Measurements from ENCODE around the gene TOP2B.

Gene TOP2B

GRCh38 chr3:25621087-25621486 lies 43.6 kb downstream of the TOP2B start:
- DNase-seq (ENCODE audit: low read depth in 2 of 3, low spot score in 2 of 3) = no peak

GRCh38 chr3:25620493-25620892 lies 44.2 kb downstream of the TOP2B start:
- DNase-seq (ENCODE audit: low read depth in 2 of 3, low spot score in 2 of 3) = no peak

DNA sequence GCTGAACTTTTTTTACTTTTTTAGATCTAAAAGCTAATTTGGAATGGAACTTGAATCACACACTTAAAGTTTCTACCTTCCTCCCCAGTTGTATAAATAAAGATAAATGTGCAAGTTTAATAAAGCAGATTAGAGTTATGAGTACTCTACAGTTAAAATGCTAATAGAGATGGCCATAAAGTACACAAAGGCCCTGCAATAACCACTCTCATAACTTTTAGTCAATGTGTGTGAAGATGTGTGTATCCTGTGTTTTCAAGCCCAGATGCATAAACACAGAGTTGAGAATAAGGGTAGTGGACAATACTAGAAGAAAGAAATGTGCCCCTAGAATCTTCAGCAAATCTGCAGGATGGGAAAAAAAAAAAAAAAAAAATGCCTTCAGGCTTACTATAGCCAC lies 45.3 kb downstream of the TOP2B start:
- no peak for DNase-seq (ENCODE audit: low read depth in 2 of 3, low spot score in 2 of 3)

- DNase-seq (ENCODE audit: low read depth in 2 of 3, low spot score in 2 of 3) = no peak
These were observed 46.7 kb downstream of the TOP2B start for GRCh38 chr3:25618028-25618427.

GRCh38 chr3:25611193-25611592 lies 53.5 kb downstream of the TOP2B start:
- DNase-seq (ENCODE audit: low read depth in 2 of 3, low spot score in 2 of 3) = no peak

- DNase-seq (ENCODE audit: low read depth in 2 of 3, low spot score in 2 of 3) = no peak
These were observed 53.9 kb downstream of the TOP2B start for GRCh38 chr3:25610779-25611178.

- no peak for DNase-seq (ENCODE audit: low read depth in 2 of 3, low spot score in 2 of 3)
These were observed 54.5 kb downstream of the TOP2B start for GRCh38 chr3:25610167-25610566.

GRCh38 chr3:25604107-25604805 lies 60.5 kb downstream of the TOP2B start:
- no peak for DNase-seq (ENCODE audit: low read depth in 2 of 3, low spot score in 2 of 3)

GRCh38 chr3:25603703-25604102 lies 61.0 kb downstream of the TOP2B start:
- DNase-seq (ENCODE audit: low read depth in 2 of 3, low spot score in 2 of 3) = no peak

GRCh38 chr3:25597535-25598101 lies 67.1 kb downstream of the TOP2B start:
- DNase-seq (ENCODE audit: low read depth in 2 of 3, low spot score in 2 of 3) = no peak

DNA sequence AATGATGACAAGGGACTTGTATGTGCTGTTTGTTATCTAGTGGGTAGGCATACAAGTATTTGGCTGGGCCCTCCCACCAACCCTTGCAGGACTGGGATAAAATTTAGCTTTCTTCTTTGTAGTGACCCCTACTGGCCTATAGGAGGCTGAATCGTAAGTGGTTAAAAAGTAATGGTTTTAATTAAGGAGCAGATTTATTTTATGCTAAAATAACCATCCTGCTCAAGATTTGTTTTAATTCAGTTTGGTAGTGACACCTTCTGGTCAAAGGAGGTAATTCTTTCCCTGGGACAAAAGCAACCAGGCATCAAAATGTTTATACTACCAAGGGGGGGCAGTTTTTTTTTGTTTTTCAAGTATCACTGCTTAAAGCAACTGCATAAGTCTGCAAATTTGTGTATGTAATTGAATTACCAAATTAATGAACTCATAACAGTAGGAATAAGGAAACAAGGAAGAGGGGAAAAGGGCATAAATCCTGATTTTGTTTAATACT lies 70.7 kb downstream of the TOP2B start:
- no peak for DNase-seq (ENCODE audit: low read depth in 2 of 3, low spot score in 2 of 3)

DNA sequence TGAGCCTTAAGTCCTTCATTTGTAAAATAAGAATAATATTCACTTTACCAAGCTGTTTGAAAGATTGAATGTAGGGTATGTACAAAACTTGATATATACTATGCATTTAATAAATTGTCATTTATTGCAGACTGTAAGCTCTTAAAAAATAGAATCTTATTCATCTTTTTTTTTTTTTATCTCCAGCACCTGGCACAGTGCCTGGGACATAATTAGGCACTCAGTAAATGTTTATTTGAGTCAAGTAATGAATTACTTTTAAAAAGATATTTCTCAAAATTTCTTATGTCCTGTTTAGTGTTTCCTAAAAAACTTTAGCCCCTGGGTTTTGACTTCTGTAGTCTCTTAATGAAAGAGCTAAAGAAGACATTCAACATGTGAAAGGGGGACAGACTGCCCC lies 71.7 kb downstream of the TOP2B start:
- DNase-seq (ENCODE audit: low read depth in 2 of 3, low spot score in 2 of 3) = no peak

DNA sequence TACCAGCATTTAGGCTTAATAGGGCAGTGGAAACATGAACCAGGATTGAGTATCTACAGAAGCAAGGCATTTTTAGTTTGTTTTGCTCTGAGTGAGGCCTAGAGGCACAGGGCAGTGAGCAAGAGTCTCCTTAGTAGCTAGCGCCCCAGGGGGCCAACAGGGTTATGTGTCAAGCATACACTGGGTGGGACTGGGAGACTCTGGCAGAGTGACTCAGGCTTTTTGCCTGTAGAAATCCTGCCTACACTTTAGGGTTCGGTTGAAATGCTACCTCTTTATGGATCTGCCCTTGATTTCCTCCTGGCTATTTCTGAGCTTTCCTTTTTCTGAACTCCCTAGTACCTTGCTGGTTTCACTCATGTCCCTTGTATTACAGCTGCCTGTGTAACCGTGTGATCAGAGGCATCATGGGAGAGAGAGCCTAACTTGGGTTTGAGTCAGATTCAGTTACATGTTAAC lies 72.2 kb downstream of the TOP2B start:
- DNase-seq (ENCODE audit: low read depth in 2 of 3, low spot score in 2 of 3) = no peak

DNA sequence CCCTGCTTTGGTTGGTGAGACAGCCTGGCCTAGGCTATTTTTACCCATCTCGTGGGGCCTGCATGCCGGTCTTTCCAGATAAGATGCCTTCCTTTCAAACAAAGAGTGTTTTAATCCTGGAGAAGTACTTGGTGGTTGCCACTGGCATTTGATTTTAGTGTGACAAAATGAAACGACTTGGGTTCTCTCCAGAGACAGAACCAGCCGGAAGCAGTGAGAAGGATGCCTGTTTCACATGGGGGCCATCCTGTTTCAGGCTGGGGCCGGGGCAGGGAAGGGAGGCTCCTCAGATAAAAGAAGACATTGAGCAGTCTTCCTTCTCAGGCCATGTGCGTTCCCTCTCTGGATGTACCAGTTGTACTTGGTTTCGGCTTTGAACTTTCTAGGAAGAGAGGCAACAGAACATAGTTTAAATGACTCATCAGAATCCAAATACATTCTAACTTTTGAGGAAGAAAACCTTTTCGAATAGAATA lies 74.9 kb downstream of the TOP2B start:
- DNase-seq (ENCODE audit: low read depth in 2 of 3, low spot score in 2 of 3) = no peak

DNA sequence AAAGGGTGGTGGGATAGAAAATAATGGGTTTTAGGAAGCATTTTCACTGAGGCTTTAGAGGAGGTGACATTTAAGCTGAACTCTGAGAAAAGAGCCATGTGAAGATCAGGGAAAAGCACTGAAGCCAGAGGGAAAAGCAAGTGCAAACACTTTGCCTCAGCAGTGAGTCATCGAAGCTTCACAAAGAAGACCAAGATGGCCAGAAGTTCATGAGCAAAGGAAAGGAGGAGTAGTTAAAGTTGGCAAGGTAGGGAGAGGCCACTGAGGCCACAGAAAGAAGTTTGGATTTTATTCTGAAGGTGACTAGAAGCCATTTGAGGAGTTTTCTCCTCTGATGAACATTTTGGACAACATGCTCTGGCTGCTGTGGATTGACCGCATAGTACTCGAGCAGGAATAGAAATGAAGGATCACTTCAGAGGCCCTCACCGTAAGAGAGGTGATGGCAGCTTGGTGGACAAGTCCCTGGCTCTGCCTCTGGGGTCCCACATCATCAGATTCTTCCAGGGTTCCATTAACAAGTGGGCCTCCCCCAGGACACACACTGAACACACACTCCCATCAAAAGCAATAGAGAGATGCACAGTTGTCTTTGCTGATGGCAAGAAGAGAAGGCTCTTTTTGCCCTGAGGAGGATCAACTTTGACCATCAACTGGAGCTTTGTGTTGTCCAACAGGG lies 75.5 kb downstream of the TOP2B start:
- DNase-seq (ENCODE audit: low read depth in 2 of 3, low spot score in 2 of 3) = no peak

- DNase-seq (ENCODE audit: low read depth in 2 of 3, low spot score in 2 of 3) = no peak
These were observed 76.1 kb downstream of the TOP2B start for GRCh38 chr3:25588441-25589103.

DNA sequence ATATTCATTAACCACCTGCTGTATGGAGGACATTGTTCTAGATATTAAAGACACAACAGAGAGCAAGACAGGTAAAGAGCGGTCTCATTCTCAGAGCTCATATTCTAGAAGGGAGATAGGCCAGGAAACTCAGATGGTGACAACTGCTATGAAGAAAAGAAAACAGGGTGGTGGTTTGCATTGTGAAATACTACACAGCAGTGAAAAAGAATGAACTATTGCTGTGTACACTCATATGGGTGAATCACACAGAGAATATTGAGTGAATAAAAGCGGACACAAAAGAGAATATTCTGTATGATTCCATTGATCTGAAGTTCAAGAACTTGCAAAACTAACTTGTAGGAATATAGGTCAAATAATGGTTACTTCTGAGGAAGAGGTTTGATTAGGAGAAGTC lies 76.7 kb downstream of the TOP2B start:
- DNase-seq (ENCODE audit: low read depth in 2 of 3, low spot score in 2 of 3) = no peak

- DNase-seq (ENCODE audit: low read depth in 2 of 3, low spot score in 2 of 3) = no peak
These were observed 77.2 kb downstream of the TOP2B start for GRCh38 chr3:25587526-25587925.

DNA sequence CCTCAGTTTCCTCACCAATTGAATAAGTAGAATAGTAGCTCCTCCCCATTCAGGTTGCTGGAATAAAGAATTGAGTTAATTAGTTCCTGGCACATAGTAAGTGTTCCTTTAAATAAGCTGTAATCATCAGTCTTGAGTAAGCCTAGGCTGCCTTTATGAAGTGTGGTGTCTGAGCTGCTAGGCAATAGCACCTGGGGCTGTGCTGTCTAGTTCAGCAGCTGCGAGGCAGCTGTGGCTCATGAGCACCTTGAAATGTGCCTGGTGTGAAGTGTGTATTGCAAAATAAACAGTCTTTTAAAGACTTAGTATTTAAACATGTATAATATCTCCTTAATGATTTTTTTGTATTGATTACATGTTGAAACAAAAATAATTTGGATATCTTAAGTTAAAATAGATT lies 77.6 kb downstream of the TOP2B start:
- no peak for DNase-seq (ENCODE audit: low read depth in 2 of 3, low spot score in 2 of 3)

GRCh38 chr3:25586553-25586952 lies 78.2 kb downstream of the TOP2B start:
- DNase-seq (ENCODE audit: low read depth in 2 of 3, low spot score in 2 of 3) = no peak

- no peak for DNase-seq (ENCODE audit: low read depth in 2 of 3, low spot score in 2 of 3)
These were observed 78.6 kb downstream of the TOP2B start for GRCh38 chr3:25586167-25586505.
